ENCODE results near the gene SLC25A2.

SLC25A2 gene

DNA sequence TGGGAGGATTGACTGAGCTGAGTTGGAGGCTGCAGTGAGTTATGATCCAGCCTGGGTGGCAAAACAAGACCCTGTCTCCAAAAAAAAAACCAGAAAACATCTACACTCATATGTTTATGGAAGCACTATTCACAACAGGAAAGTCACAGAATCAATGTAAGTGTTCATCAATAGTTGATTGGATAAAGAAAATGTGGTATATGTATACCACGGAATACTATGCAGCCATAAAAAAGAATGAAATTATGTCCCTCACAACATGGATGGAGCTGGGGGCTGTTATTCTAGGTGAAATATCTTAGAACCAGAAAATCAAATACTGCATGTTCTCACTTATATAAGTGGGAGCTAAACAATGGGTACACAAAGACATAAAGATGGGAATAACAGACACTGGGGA lies 2.8 kb upstream of the SLC25A2 start:
- 86% methylated on average over 1 of the region's 1 CpG for WGBS
- Histone ChIP-seq H3K9me3 (ENCODE audit: insufficient read depth, low read depth, low read length) (peaks cover 11% of the 10 kb centered on the region; the same call in 1 of the 2 replicates), H3K4me1 (ENCODE audit: insufficient read depth, low read length) (no peaks in the 10 kb centered on the region), H3K27ac (ENCODE audit: low read depth, low read length) (no peak overlapping the region), H3K9ac (ENCODE audit: low read depth, low read length) (no peak overlapping the region), H3K4me3 (ENCODE audit: low read length) (no peak overlapping the region), H3K36me3 (ENCODE audit: insufficient read depth, low read length) (no peaks in the 10 kb centered on the region), H3K27me3 (ENCODE audit: insufficient read depth, low read length) (no peaks in the 10 kb centered on the region)

DNA sequence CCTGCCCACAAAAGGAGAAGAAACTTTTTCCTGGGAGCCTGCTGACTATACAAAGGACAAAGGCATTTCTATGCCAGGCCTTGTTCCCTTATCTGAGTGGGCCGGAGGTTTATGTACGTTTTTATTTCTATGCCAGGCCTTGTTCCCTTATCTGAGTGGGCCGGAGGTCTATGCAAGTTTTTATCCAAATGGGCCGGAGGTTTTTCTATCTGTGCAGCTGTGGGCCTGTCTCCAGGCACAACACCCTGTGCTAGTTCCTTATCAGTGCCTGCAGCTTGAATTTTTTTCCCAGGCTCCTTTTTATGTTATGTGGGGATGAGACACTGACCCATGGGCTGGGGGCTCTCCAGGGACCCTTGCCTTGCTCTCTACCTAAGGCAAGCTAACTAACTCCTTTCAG lies 5.5 kb downstream of the SLC25A2 start:
- H3K9ac ChIP-seq (ENCODE audit: low read depth, low read length): no peak overlapping the region
- 92% methylated on average over 4 of the region's 4 CpGs for WGBS
- H3K36me3 ChIP-seq (ENCODE audit: insufficient read depth, low read length): no peaks in the 10 kb centered on the region
- H3K9me3 ChIP-seq (ENCODE audit: insufficient read depth, low read depth, low read length): peaks cover 10% of the 10 kb centered on the region; the same call in 1 of the 2 replicates
- no peaks in the 10 kb centered on the region for H3K27me3 ChIP-seq (ENCODE audit: insufficient read depth, low read length)
- H3K4me1 ChIP-seq (ENCODE audit: insufficient read depth, low read length): no peaks in the 10 kb centered on the region
- no peak overlapping the region for H3K27ac ChIP-seq (ENCODE audit: low read depth, low read length)
- no peak overlapping the region for H3K4me3 ChIP-seq (ENCODE audit: low read length)

DNA sequence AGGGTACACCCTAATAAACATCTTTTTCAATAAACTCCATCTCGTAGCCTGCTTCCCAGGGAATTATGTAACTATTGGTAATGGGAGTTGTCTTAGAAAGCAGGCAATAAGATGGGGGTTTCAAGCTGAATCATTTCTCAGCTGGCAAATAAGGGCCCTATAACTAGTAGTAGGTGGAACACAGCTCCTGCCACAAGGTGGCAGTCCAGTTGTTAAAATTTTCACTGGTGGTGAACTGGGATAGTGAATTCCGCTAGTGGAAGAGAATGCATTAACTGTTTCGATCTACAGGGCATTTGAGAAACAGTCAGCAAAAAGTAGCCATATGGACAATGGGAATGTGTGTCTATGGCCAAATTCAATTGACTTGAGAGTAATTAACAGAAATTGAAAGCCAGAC lies 30.9 kb downstream of the SLC25A2 start:
- Histone ChIP-seq H3K27ac (ENCODE audit: low read depth, low read length) (no peak overlapping the region), H3K9ac (ENCODE audit: low read depth, low read length) (no peak overlapping the region), H3K4me1 (ENCODE audit: insufficient read depth, low read length) (no peaks in the 10 kb centered on the region), H3K36me3 (ENCODE audit: insufficient read depth, low read length) (no peaks in the 10 kb centered on the region), H3K9me3 (ENCODE audit: insufficient read depth, low read depth, low read length) (peaks cover 54% of the 10 kb centered on the region), H3K4me3 (ENCODE audit: low read length) (no peak overlapping the region), H3K27me3 (ENCODE audit: insufficient read depth, low read length) (no peaks in the 10 kb centered on the region)
- 85% methylated on average over 3 of the region's 3 CpGs for WGBS

DNA sequence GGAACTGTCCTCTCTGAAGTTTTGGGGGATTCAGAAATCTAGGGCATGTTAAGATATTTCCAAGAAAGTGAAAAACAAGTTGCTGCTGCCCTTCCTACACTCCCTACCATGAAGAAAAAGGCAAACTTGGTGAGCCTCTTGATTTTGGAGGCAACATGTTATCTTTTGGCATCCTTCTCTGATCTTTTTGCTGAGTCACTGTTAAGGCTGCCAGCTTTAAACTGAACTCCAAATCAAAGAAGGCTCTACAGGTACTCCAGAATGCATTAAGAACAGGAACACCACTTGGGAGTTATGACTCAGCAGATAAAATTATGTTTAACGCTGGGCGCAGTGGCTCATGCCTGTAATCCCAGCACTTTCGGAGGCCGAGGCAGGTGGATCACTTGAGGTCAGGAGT lies 34.7 kb downstream of the SLC25A2 start:
- Histone ChIP-seq H3K27ac (ENCODE audit: low read depth, low read length) (no peak overlapping the region), H3K27me3 (ENCODE audit: insufficient read depth, low read length) (no peaks in the 10 kb centered on the region), H3K36me3 (ENCODE audit: insufficient read depth, low read length) (no peaks in the 10 kb centered on the region), H3K4me1 (ENCODE audit: insufficient read depth, low read length) (no peaks in the 10 kb centered on the region), H3K9ac (ENCODE audit: low read depth, low read length) (no peak overlapping the region), H3K4me3 (ENCODE audit: low read length) (no peak overlapping the region), H3K9me3 (ENCODE audit: insufficient read depth, low read depth, low read length) (peaks cover 80% of the 10 kb centered on the region)
- 98% methylated on average over 4 of the region's 4 CpGs for WGBS

DNA sequence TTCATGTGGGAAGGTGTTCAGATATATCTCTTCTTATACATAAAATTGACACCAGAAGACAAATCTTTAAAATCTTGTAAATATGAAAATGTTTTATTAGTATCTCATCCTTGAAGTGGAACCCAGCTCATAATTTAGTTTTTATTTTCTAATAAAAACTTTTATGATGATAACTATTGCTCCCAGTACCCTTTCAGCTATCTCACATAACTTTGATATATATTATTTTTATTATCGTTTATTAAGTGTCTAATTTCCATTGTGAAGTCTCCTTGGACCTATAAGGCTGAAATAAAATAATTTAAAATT lies 42.7 kb downstream of the SLC25A2 start:
- Histone ChIP-seq H3K4me3 (ENCODE audit: low read length) (no peak overlapping the region), H3K9ac (ENCODE audit: low read depth, low read length) (no peak overlapping the region), H3K36me3 (ENCODE audit: insufficient read depth, low read length) (no peaks in the 10 kb centered on the region), H3K9me3 (ENCODE audit: insufficient read depth, low read depth, low read length) (peaks cover 92% of the 10 kb centered on the region), H3K27ac (ENCODE audit: low read depth, low read length) (no peak overlapping the region), H3K27me3 (ENCODE audit: insufficient read depth, low read length) (no peaks in the 10 kb centered on the region), H3K4me1 (ENCODE audit: insufficient read depth, low read length) (no peaks in the 10 kb centered on the region)
- no CpG with 5 or more reads among the region's 1 CpG for WGBS

DNA sequence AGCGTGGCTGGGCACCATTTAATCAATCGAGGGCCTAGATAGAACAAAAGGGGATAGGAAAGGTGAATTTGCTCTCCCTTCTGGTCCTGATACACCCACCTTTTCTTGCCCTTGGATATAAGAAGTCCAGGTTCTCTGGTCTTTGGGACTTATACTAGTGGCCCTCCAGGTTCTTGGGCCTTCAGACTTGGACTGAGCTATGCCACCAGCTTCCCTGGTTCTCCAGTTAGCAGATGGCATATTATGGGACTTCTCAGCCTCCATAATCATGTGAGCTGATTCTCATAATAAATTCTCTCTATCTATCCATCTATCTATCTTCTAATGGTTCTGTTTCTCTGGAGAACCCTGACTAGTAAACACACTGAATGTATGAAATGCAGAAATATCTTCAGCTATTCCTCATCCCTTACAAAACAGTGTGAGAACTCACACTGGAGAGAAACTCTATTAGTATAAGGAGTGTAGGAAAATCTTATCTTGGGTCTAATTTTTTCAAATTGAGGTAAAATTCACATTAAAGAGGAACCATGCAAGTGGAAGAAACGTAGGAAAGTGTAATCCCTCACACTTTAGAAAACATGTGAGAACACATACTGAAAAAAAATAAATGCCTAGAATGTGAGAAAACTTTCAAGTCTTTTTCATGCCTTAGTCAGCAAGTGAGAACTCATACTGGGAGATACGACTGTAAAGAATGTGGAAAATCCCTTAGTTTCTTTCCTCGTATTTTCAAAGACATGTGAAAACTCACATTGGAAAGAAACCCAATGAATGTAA lies 43.2 kb downstream of the SLC25A2 start:
- Histone ChIP-seq H3K9me3 (ENCODE audit: insufficient read depth, low read depth, low read length) (peaks cover 92% of the 10 kb centered on the region), H3K36me3 (ENCODE audit: insufficient read depth, low read length) (no peaks in the 10 kb centered on the region), H3K27me3 (ENCODE audit: insufficient read depth, low read length) (no peaks in the 10 kb centered on the region), H3K27ac (ENCODE audit: low read depth, low read length) (no peak overlapping the region), H3K4me3 (ENCODE audit: low read length) (0 out of 2 replicates have a peak overlapping the region, but pooled peaks have one; percentile 13), H3K4me1 (ENCODE audit: insufficient read depth, low read length) (no peaks in the 10 kb centered on the region), H3K9ac (ENCODE audit: low read depth, low read length) (no peak overlapping the region)
- 81% methylated on average over 4 of the region's 5 CpGs for WGBS

DNA sequence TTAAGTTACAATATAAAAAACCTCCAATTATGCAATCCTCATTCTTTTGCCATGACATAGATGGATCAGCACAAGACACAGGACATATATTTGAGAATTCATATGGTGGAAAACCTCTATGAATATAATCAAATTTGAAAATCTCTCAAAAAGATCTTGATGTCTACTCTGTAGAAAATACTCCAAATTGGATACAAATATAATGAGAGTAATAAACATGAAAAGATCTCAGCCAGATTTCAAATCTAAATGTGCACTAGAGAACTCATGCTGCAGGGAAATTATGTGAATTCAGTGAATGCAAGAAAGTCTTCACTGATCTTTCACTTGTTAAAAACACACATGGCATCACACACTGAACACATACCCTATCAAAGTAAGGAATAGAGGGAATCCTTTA lies 44.9 kb downstream of the SLC25A2 start:
- H3K9ac ChIP-seq (ENCODE audit: low read depth, low read length): no peak overlapping the region
- H3K9me3 ChIP-seq (ENCODE audit: insufficient read depth, low read depth, low read length): peaks cover 86% of the 10 kb centered on the region

DNA sequence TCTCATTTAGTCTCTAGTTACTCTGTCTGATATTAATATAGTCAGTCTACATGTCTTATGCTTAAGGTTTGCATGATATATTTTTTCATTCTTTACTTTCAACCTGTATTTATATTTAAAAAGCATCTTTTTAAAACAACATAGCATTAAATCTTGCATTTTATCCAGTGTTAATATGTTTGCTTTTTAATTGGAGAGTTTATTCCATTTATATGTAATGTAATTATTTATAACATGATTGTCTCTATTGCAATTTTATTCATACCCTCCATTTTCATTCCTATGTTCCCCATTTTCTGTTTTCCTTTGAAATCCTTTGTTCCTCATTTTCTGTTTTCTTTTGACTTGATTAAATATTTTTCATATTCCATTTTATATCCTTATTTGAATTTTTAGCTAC lies 45.4 kb downstream of the SLC25A2 start:
- Histone ChIP-seq H3K27me3 (ENCODE audit: insufficient read depth, low read length) (no peaks in the 10 kb centered on the region), H3K9ac (ENCODE audit: low read depth, low read length) (no peak overlapping the region), H3K27ac (ENCODE audit: low read depth, low read length) (no peak overlapping the region), H3K4me1 (ENCODE audit: insufficient read depth, low read length) (no peaks in the 10 kb centered on the region), H3K4me3 (ENCODE audit: low read length) (no peak overlapping the region; the same call in 1 of the 2 replicates), H3K9me3 (ENCODE audit: insufficient read depth, low read depth, low read length) (peaks cover 87% of the 10 kb centered on the region), H3K36me3 (ENCODE audit: insufficient read depth, low read length) (no peaks in the 10 kb centered on the region)

More for the DNA sequence above, 44.9 kb downstream of the SLC25A2 start:
- H3K27me3 ChIP-seq (ENCODE audit: insufficient read depth, low read length): no peaks in the 10 kb centered on the region
- no peak overlapping the region for H3K27ac ChIP-seq (ENCODE audit: low read depth, low read length)
- H3K4me3 ChIP-seq (ENCODE audit: low read length): no peak overlapping the region
- H3K36me3 ChIP-seq (ENCODE audit: insufficient read depth, low read length): no peaks in the 10 kb centered on the region
- no peaks in the 10 kb centered on the region for H3K4me1 ChIP-seq (ENCODE audit: insufficient read depth, low read length)

Data from HUES64 (cell line).